H1 (cell line): ENCODE data around the gene TJP3. TPM values are rescaled to one million over a fixed set of nuclear protein-coding genes. Genes with fewer than 3 reads are reported as not detected.

Experiments
- CTCF ChIA-PET: fragments of 300-600 bp; sonication (Branson Sonifier 250); formaldehyde crosslinking; loops from one replicate; lab custom pipeline; 2021; ENCODE audit not compliant: partially characterized antibody; lab: Charles Lee
- POLR2A ChIA-PET: fragments of 300-600 bp; sonication (Branson Sonifier 250); formaldehyde crosslinking; loops from one replicate; lab custom pipeline; 2021; ENCODE audit warnings: inconsistent platforms; ENCODE audit not compliant: partially characterized antibody; lab: Charles Lee
- DNase-seq, 2 experiments: peaks; one replicate each; pipeline versions ENCODE4 v3.0.0 to v3.0.0-alpha.2; 2010 to 2022; ENCODE audit warnings: low spot score in 2 of 2, low read depth in 1 of 2, mixed read lengths in 1 of 2
- FAIRE-seq: peaks from 2 replicates; lab custom pipeline; 2011; peaks lifted over from hg19 to GRCh38; lab: Jason Lieb, UNC
- H2AFZ ChIP-seq: 2 replicates; pipeline ENCODE4 v1.8.1; 2012; ENCODE audit warnings: low read length, inconsistent platforms
- H2AK5ac ChIP-seq: 2 replicates; pipeline ENCODE4 v1.6.1; 2013; ENCODE audit warnings: low read depth, low read length
- H2BK120ac ChIP-seq: replicated peaks from 2 replicates; pipeline ENCODE3; 2013; ENCODE audit warnings: low read depth, low read length, inconsistent platforms
- H2BK12ac ChIP-seq: 2 replicates; pipeline ENCODE4 v1.6.1; 2013; ENCODE audit warnings: low read depth, low read length
- H2BK15ac ChIP-seq: 2 replicates; pipeline ENCODE4 v1.6.1; 2013; ENCODE audit warnings: low read length
- H2BK20ac ChIP-seq: 2 replicates; pipeline ENCODE4 v1.6.1; 2013; ENCODE audit warnings: low read length
- H2BK5ac ChIP-seq: 2 replicates; pipeline ENCODE4 v1.6.1; 2013; ENCODE audit warnings: low read depth, low read length
- H3K14ac ChIP-seq: 2 replicates; pipeline ENCODE4 v1.6.1; 2013; ENCODE audit warnings: inconsistent platforms; ENCODE audit not compliant: insufficient read length
- H3K18ac ChIP-seq: 2 replicates; pipeline ENCODE4 v1.6.1; 2013; ENCODE audit warnings: low read length; ENCODE audit errors: extremely low read depth
- H3K23ac ChIP-seq: 2 replicates; pipeline ENCODE4 v1.6.1; 2013; ENCODE audit warnings: inconsistent platforms; ENCODE audit not compliant: insufficient read length
- H3K23me2 ChIP-seq: 2 replicates; pipeline ENCODE4 v1.6.1; 2013; ENCODE audit warnings: low read depth, low read length
- H3K27ac ChIP-seq: 2 replicates; pipeline ENCODE4 v1.6.1; 2011; ENCODE audit warnings: low read depth, low read length, inconsistent platforms
- H3K27me3 ChIP-seq, 4 experiments: replicated peaks in 1 of 4; 1 replicate in 1 of 4; 2 replicates in 3 of 4; pipeline versions ENCODE4 v1.6.1 to v1.8.1; 2011 to 2013; ENCODE audit warnings: low read length in 3 of 4, mild to moderate bottlenecking in 3 of 4, inconsistent platforms in 2 of 4, mixed read lengths in 2 of 4, moderate library complexity in 1 of 4; ENCODE audit not compliant: control insufficient read depth in 3 of 4, insufficient read depth in 3 of 4; ENCODE audit errors: extremely low read depth in 1 of 4
- H3K36me3 ChIP-seq, 4 experiments: 2 replicates each; pipeline versions ENCODE4 v1.6.1 to v1.8.1; 2011 to 2013; ENCODE audit warnings: mild to moderate bottlenecking in 4 of 4, low read length in 3 of 4, moderate library complexity in 2 of 4, control low read depth in 1 of 4, inconsistent platforms in 1 of 4; ENCODE audit not compliant: insufficient read depth in 4 of 4, control insufficient read depth in 2 of 4
- H3K4ac ChIP-seq: replicated peaks from 2 replicates; pipeline ENCODE3; 2013; ENCODE audit warnings: low read length, low read depth, mixed read lengths, inconsistent platforms; ENCODE audit not compliant: insufficient read length
- H3K4me1 ChIP-seq, 4 experiments: replicated peaks in 1 of 4; 1 replicate in 1 of 4; 2 replicates in 3 of 4; pipeline versions ENCODE4 v1.6.1 to v1.8.1; 2011 to 2013; ENCODE audit warnings: low read length in 3 of 4, inconsistent platforms in 2 of 4, mixed read lengths in 1 of 4; ENCODE audit not compliant: insufficient read depth in 4 of 4, control insufficient read depth in 3 of 4
- H3K4me2 ChIP-seq, 2 experiments: 2 replicates each; pipeline versions ENCODE4 v1.6.1 to v1.8.1; 2011 to 2013; ENCODE audit warnings: low read depth in 2 of 2, low read length in 2 of 2, control low read depth in 1 of 2, inconsistent platforms in 1 of 2, mild to moderate bottlenecking in 1 of 2; ENCODE audit not compliant: insufficient read depth in 1 of 2
- H3K4me3 ChIP-seq, 4 experiments: fragments of 200-600, 300-600 bp in 1 of 4; sonication (generic), shearing (Covaris generic), sonication (Bioruptor Twin) in 1 of 4; 2 replicates each; pipeline versions ENCODE4 v1.5.1 to v1.8.1; 2011 to 2016; ENCODE audit warnings: low read length in 4 of 4, low read depth in 3 of 4, control low read depth in 2 of 4, inconsistent platforms in 2 of 4, mild to moderate bottlenecking in 2 of 4, mixed read lengths in 1 of 4, moderate library complexity in 1 of 4; ENCODE audit not compliant: insufficient read depth in 2 of 4; ENCODE audit errors: extremely low read depth in 1 of 4
- H3K56ac ChIP-seq: replicated peaks from 2 replicates; pipeline ENCODE3; 2013; ENCODE audit warnings: low read depth, mild to moderate bottlenecking, mixed read lengths, low read length, inconsistent platforms; ENCODE audit not compliant: insufficient read length
- H3K79me1 ChIP-seq: 2 replicates; pipeline ENCODE4 v1.6.1; 2013; ENCODE audit warnings: low read depth, low read length, control low read depth
- H3K79me2 ChIP-seq, 2 experiments: 2 replicates each; pipeline versions ENCODE4 v1.6.1 to v1.8.1; 2012 to 2013; ENCODE audit warnings: low read length in 2 of 2, mild to moderate bottlenecking in 2 of 2, inconsistent platforms in 1 of 2; ENCODE audit not compliant: insufficient read depth in 2 of 2, control insufficient read depth in 1 of 2
- H3K9ac ChIP-seq, 4 experiments: replicated peaks in 1 of 4; 1 replicate in 1 of 4; 2 replicates in 3 of 4; pipeline versions ENCODE4 v1.6.1 to v1.8.1; 2011 to 2013; ENCODE audit warnings: low read depth in 3 of 4, low read length in 3 of 4, control low read depth in 2 of 4, mild to moderate bottlenecking in 2 of 4, moderate library complexity in 2 of 4, inconsistent platforms in 1 of 4; ENCODE audit errors: extremely low read depth in 1 of 4
- H3K9me3 ChIP-seq, 2 experiments: 2 replicates each; pipeline versions ENCODE4 v1.6.1 to v1.8.1; 2012 to 2013; ENCODE audit warnings: mild to moderate bottlenecking in 2 of 2, moderate library complexity in 2 of 2, control low read depth in 1 of 2, inconsistent platforms in 1 of 2, low read depth in 1 of 2, low read length in 1 of 2, mixed read lengths in 1 of 2; ENCODE audit not compliant: insufficient read depth in 2 of 2
- H4K20me1 ChIP-seq, 2 experiments: replicated peaks in 1 of 2; 2 replicates each; pipeline versions ENCODE3 to v1.8.1; 2011 to 2013; ENCODE audit warnings: inconsistent platforms in 2 of 2, low read length in 2 of 2, mild to moderate bottlenecking in 1 of 2; ENCODE audit not compliant: insufficient read depth in 2 of 2, control insufficient read depth in 1 of 2
- H4K5ac ChIP-seq: 2 replicates; pipeline ENCODE4 v1.6.1; 2013; ENCODE audit warnings: low read length, low read depth, mixed read lengths, inconsistent platforms; ENCODE audit not compliant: insufficient read length
- H4K8ac ChIP-seq: 2 replicates; pipeline ENCODE4 v1.8.0; 2013; ENCODE audit warnings: mild to moderate bottlenecking, moderate library complexity, low read length, inconsistent platforms; ENCODE audit not compliant: insufficient read depth; ENCODE audit errors: extremely low read depth
- H4K91ac ChIP-seq: replicated peaks from 2 replicates; pipeline ENCODE3; 2013; ENCODE audit warnings: low read length, mixed read lengths, inconsistent platforms; ENCODE audit not compliant: insufficient read length
- CBX8 ChIP-seq: fragments of 300-800, 300-1000 bp; sonication (generic); IDR thresholded peaks from 2 replicates; pipeline ENCODE4 v1.7.1; 2016; ENCODE audit warnings: low read depth, low read length, borderline replicate concordance
- CREB1 ChIP-seq: IDR thresholded peaks from 2 replicates; pipeline ENCODE4 v1.6.1; 2012; ENCODE audit warnings: inconsistent platforms
- EGR1 ChIP-seq: IDR thresholded peaks from 2 replicates; pipeline ENCODE4 v1.6.1; 2011; ENCODE audit warnings: low read depth, low read length, borderline replicate concordance
- GTF2F1 ChIP-seq: IDR thresholded peaks from 2 replicates; pipeline ENCODE4 v1.6.1; 2012; ENCODE audit warnings: low read depth, low read length, improper control_type of control experiment, borderline replicate concordance
- JUN ChIP-seq: IDR thresholded peaks from 2 replicates; pipeline ENCODE4 v1.6.1; 2011; ENCODE audit warnings: low read depth, mild to moderate bottlenecking, improper control_type of control experiment, low read length
- PHF8 ChIP-seq: fragments of 200-600 bp; sonication (generic); conservative IDR thresholded peaks from 2 replicates; pipeline ENCODE4 v1.7.1; 2012; ENCODE audit warnings: low read depth, mild to moderate bottlenecking, inconsistent platforms, low read length, moderate library complexity
- POLR2A ChIP-seq, 2 experiments: IDR thresholded peaks; 1 replicate in 1 of 2; 2 replicates in 1 of 2; pipeline ENCODE4 v1.6.1; 2011; ENCODE audit warnings: low read depth in 2 of 2, low read length in 2 of 2, mild to moderate bottlenecking in 2 of 2; ENCODE audit errors: control extremely low read depth in 1 of 2
- RNF2 ChIP-seq: fragments of 200-900, 300-1000 bp; sonication (generic); IDR thresholded peaks from 2 replicates; pipeline ENCODE4 v1.7.1; 2016; ENCODE audit warnings: borderline replicate concordance, low read depth, mild to moderate bottlenecking, antibody characterized with exemption, low read length; ENCODE audit not compliant: poor library complexity, severe bottlenecking; ENCODE audit errors: missing control alignments
- RXRA ChIP-seq: IDR thresholded peaks from 2 replicates; pipeline ENCODE4 v1.6.1; 2011; ENCODE audit warnings: low read depth, mild to moderate bottlenecking, low read length, moderate library complexity; ENCODE audit not compliant: insufficient read depth
- TEAD4 ChIP-seq: IDR thresholded peaks from 2 replicates; pipeline ENCODE4 v1.6.1; 2012; ENCODE audit warnings: low read depth, low read length, inconsistent platforms, mixed read lengths
- USF2 ChIP-seq: IDR thresholded peaks from 2 replicates; pipeline ENCODE4 v1.6.1; 2011; ENCODE audit warnings: low read length, improper control_type of control experiment
- YY1 ChIP-seq: IDR thresholded peaks from 2 replicates; pipeline ENCODE4 v1.6.1; 2011; ENCODE audit warnings: low read depth, mild to moderate bottlenecking, low read length
- WGBS, 2 experiments: shearing (Covaris generic) in 1 of 2; methylation state at CpG; one replicate each; pipeline versions ENCODE4 v1.1.6 to v1.1.7; 2013 to 2015; ENCODE audit warnings: low lambda C conversion rate in 2 of 2, mixed read lengths in 2 of 2, inconsistent platforms in 1 of 2, low coverage in 1 of 2, missing lambda C conversion rate in 1 of 2; ENCODE audit not compliant: insufficient replicate concordance in 2 of 2, insufficient coverage in 1 of 2, insufficient read length in 1 of 2; ENCODE audit errors: extremely low coverage in 1 of 2, missing lambda C conversion rate in 1 of 2; 5-methylcytosine and 5-hydroxymethylcytosine counted together
- polyA plus RNA-seq, 7 experiments: library from polyadenylated mRNA; depleted of rRNA in 3 of 7; stranded (reverse) in 5 of 7; unstranded in 2 of 7; fragments of >200 nt in 5 of 7; fragments of 200-250 nt in 2 of 7; gene quantifications; 1 replicate in 5 of 7; 2 replicates in 1 of 7; 4 replicates in 1 of 7; pipeline versions ENCODE4 v1.2.1 to v1.2.3, GENCODE V29; 2011 to 2013; ENCODE audit warnings: missing spikeins in 2 of 7, mixed read lengths in 2 of 7
- total RNA-seq: library from RNA; stranded (reverse); fragmentation: NEBNext Ultra II Directional; extraction: Animal tissue kit (Norgen Biotek cat#: 25700); gene quantifications from 2 replicates; pipeline ENCODE4 v1.2.1, GENCODE V29; 2021

TJP3 gene
- total and polyA plus RNA-seq, 2 of the 8 experiments (the other 6 are each of a cell fraction or from before 2014, with no cell fraction given), result 17.1 to 26.1 TPM

GRCh38 chr19:3778104-3778867 is 70.1 kb downstream of the TJP3 start:
- H2BK120ac ChIP-seq, result no peak overlapping the region
- peaks cover 6% of the 10 kb centered on the region; the same call in 1 of the 2 replicates for H3K23me2 ChIP-seq
- no peak overlapping the region for H2BK15ac ChIP-seq
- no peak overlapping the region for H3K23ac ChIP-seq
- no peak overlapping the region for H3K9ac ChIP-seq
- ChIA-PET POLR2A (interaction anchor here (1.2 to 2.3 kb wide), 3 partner anchors 9 to 204 kb away, joined by 4 to 7 read pairs (median 5); no protein-coding TSS in a partner anchor), CTCF (interaction anchor here (2.0 kb wide), 1 partner anchor 44 kb away, joined by 9 read pairs; no protein-coding TSS in a partner anchor)
- H3K9me3 ChIP-seq, result peaks cover 17 to 22% of the 10 kb centered on the region in 2 experiments
- no peak overlapping the region for H4K91ac ChIP-seq
- peaks cover 0 to 14% (median 3%) of the 10 kb centered on the region in 4 experiments; a peak in 2 of 8 replicates for H3K36me3 ChIP-seq
- no peak for DNase-seq
- no peak overlapping the region for H3K18ac ChIP-seq
- no peak overlapping the region for H3K4me3 ChIP-seq
- H3K56ac ChIP-seq, result no peak overlapping the region
- peaks cover 0 to 3% of the 10 kb centered on the region in 2 experiments for H4K20me1 ChIP-seq
- H4K8ac ChIP-seq, result no peak overlapping the region
- no peaks in the 10 kb centered on the region for H3K4me1 ChIP-seq
- no peak overlapping the region for H3K27ac ChIP-seq
- WGBS, 2 experiments, result 96% methylated on average over 29 of the region's 37 CpGs; no CpG with 5 or more reads in 1 of the 2 experiments
- no peaks in the 10 kb centered on the region for H3K27me3 ChIP-seq
- no peak overlapping the region for H3K4ac ChIP-seq
- no peak overlapping the region for H4K5ac ChIP-seq
- H3K79me2 ChIP-seq, result no peaks in the 10 kb centered on the region
- no peak overlapping the region for H2AFZ ChIP-seq
- no peak overlapping the region for H2BK12ac ChIP-seq
- no peak overlapping the region for H2BK5ac ChIP-seq
- H2BK20ac ChIP-seq, result no peak overlapping the region
- no peak overlapping the region for H2AK5ac ChIP-seq
- H3K14ac ChIP-seq, result no peak overlapping the region
- no peaks in the 10 kb centered on the region for H3K79me1 ChIP-seq
- no peak for FAIRE-seq
- no peak overlapping the region for H3K4me2 ChIP-seq
- TF ChIP-seq RXRA (no peak), RNF2 (no peak), GTF2F1 (no peak), POLR2A (IDR thresholded peaks at IDR 0.05; ENCODE audit: control extremely low read depth in 1 of 2, low read depth in 2 of 2, low read length in 2 of 2) (no peak), CBX8 (no peak), USF2 (no peak), EGR1 (no peak), CREB1 (no peak), PHF8 (no peak), JUN (no peak), YY1 (no peak), TEAD4 (no peak)
